HG03342 (cell line): ENCODE results near the gene GRAMD4.

Source experiments
- ATAC-seq: cut with Tn5 transposase; IDR thresholded peaks from one replicate; pipeline ENCODE4 v1.9.1; 2021; ENCODE audit warnings: mild to moderate bottlenecking, moderate library complexity; ENCODE audit not compliant: unreplicated experiment

GRAMD4 gene

DNA sequence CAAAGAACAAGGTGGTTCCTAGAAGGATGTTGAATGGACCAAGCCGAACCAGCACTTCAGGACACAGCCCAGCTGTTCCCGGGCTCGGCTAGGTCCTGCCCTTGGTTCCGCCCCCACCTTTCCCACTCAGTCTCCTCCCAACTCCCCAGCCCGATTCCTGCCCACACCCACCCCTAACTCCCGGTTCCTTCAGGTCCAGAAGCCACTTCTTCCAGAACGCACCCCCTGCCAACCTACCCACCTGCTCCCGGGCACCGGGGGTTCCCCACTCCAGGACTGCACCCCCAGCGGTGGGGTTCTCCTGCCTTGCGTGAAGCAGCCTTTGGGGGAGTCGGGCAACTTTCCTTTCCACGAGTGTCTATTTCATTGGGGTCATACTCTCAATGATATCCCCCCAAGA, 87.1 kb downstream of the GRAMD4 start:
- ATAC-seq: no peak

DNA sequence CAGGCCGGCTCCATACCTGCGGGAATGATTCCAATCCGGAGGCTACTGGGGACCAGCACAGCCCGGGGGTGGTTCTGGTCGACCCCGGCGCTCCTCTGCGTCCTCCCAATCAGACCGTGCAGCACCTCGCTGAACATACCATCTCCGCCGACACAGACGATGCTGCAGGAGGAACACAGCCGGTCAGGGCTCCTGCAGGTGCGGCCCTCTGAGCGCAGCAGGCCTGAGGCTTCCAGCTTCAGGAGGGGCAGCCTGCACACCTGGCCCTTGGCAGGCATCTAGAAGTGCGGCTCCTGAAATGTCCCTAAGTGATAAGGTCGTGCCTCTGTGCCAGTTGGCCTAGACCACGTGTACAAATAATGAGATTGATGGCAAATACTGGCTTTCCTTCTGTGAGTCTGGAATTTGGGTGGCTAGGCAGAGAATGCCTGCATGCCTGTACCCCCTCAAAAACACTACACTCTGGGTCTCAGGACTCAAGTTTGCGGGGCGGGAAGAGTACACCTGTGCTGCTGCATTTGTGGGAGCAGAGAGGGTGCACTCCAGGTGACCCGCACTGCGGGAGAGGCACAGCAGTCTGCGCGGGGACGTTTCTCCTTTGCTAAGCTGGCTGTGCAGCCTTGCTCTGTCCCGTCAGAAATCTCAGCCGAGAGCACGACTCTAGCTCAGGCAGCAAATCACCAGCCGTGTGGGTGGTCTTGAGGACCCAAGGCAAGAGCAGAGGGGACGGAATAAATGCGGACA, 87.8 kb downstream of the GRAMD4 start:
- no peak for ATAC-seq

DNA sequence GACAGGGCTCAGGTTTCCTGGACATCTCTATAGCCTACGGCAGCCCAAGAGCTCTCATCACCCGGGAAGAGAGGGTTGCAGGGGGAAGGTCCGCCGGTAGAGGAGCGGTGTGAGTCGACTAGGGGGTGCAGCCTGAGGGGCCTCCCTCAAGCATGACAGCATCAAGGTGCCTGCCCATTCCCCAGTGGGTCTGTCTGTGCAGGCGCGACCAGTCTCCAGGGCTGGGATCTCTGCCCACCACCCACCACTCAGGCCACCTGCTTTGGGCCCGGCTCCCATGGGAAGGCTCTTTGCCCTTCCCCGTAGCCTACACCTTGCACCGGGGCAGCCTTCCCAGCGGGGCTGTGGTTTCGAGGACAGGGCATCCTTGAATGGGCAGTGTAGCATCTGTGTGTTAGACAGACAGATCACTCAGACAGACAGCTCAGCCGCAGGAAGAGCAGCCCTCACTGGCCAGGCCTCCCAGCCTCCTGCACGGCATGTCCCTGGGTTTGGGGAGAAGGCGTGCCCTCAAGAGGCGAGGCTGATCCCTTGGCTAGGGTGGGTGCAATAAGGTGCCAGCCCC, 88.7 kb downstream of the GRAMD4 start:
- ATAC-seq: no peak

DNA sequence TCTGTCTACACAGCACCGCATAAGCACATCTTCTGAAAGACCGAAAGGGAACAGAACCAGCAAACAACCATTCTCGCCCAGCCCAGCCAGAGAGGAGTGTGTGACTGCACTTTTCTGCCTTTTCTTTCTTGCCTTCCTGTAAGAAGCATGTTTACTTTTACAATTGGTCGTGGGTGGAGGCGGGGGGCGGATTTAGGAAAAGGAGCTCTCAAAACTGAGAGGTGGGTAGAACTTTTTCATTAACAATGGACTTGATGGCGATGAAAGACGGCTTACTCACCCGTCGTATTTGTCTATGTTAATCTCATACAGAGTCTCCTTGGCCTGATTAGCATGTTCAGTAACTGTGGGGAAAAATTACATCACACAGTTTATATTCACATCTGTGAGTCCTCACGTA, 90.6 kb downstream of the GRAMD4 start:
- no peak for ATAC-seq

DNA sequence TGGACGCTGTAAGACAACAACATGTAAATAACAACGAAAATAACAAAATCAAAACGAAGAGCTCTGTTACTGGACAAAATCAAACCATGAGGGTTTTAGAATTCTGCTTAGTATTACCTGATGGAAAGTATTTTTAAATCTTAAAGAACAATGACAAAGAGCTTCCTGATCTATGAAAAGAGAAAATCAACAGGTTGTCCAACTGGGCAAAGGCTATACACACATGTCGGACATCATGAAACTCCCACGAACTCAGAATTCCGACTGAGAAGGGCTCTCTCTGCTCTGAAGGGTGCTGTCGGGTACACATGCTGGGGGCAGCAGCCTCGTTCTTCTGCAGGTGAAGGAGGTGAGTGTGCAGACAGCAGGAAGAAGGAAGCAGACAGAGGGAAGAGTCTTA, 92.1 kb downstream of the GRAMD4 start:
- no peak for ATAC-seq

DNA sequence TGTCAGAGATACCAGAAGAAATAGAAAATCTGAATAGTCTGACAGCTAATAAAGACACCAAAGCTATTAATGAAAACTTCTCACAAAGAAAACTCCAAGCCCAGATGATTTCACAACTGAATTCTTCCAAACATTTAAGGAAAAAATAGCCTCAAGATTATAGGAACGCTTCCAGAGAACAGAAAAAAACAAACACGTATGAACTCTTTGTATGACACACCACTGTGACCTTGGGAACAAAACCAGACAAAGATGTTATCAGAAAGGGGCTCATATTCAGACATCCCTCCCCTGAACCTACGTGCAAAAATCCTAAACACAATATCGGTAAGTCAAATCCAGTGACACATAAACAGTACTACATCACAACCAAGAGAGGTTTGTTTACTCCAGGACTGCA, 94.4 kb downstream of the GRAMD4 start:
- no peak for ATAC-seq

DNA sequence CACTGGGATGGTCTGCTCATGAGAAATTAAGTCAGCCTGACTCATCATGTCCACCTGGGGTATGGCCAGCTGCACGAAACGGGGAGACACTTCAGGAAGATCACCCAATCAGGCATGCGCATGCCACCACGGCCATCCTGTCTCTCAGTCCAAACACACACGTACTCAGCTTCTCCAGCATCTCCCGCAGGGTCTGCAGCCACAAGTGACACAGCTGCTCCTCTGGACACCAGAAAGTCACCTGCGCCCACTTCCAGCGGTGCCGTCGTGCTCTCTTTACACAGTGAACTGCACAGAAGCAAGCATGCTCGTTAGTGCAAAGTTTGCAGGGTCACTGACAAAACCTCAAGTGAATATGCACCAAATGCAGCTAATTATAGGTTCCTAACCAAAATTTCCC, 99.7 kb downstream of the GRAMD4 start:
- no peak for ATAC-seq

DNA sequence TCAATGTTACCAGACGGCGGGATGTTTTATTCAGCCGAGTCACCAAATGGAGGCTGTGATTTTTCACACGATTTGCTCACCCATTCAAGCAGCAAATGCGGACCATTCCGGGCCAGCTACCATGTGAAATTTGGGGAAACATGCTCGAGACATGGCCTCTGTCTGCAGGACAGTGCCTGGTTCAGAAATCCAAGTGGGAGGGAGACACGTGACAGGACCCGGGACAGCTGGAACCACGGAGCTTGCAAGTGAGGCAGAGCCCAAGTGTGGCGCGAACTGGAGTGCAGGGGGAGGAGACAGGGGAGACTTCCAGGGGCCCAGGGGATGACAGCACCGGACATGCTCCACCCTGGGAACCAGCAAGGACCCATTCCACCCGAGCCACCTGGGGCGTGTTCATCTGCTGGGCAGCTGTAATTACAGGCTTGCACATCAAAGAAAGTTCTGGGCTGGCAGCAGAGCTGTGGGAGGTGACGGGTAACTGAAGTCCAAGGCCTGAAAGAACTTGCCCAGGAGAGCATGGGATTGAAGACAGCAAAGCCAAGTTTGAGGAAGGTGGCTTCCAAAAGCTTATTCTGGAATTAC, 101.4 kb downstream of the GRAMD4 start:
- ATAC-seq: no peak

DNA sequence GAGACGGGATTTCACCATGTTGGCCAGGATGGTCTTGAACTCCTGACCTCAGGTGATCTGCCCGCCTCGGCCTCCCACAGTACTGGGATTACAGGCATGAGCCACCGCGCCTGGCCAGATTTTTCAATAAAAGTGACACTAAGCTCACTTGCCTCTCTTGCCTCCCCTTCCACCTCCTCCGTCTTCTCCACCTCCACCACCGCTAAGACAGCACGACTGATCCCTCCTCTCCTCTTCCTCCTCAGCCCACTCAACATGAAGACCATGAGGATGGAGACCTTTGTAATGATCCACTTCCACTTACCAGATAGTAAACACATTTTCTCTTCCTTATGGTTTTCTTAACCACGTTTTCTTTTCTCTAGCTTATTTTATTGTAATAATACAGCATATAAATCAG, 103.7 kb downstream of the GRAMD4 start:
- no peak for ATAC-seq

DNA sequence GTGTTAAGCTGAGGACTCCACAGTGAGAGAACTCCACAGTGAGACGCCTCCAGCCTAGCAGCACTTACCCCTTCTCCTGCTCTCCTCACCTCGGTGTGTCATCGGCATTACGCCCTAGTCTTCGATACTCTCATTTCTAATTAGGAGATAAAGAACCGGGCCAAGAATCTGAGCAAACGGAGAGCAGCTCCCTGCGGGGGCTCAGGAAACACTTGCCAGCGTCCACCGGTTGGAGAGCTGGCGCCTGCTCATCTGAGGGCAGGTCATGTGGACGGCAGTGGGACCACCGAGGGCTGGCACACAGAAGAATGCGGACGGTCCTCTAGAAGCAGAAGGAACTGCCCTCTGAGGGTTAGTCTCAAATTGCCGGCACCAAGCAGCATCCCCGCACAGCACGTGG, 104.9 kb downstream of the GRAMD4 start:
- ATAC-seq: no peak

DNA sequence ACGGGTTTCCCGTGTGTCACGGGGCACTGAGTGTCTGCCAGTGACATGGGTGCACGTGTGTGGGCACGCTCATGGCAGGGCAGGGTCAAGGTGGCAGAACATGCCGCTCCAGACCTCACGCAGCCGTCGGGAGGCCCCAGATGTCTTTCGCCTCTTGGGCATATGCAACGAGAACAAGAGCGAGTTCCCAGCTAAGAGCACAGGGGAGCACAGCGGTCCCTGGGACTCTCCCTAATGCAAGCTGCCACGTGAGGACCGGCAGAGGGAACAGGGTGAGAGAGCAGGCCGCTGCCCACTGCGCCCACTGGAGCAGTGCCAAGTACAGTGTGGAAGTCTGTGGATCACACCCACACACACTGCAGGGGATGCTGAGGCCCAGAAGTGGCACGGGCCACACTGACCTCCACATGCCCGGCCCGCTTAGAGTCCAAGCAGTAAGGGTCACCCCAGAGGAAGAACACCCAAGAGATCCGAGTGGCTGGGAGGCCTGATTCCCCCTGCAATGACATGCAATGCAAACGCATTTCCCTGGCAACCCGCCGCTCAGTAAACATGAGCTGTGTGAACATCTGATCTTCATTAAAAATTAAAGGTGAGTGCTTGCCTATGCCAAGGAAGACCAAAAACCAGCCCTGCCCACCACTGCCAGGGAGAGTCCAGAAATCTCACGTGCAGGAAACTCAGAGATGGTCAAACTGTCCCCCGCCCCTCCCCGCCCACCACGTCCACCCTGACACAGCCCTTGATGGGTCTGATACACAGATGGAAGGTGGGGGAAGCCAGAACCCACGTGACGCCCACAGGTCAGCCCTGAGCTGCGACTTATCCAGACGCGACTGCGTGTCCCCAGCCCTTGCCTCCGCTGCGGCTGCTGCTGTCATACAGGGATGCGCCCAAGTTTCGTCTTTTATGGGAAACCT, 106.1 kb downstream of the GRAMD4 start:
- no peak for ATAC-seq

DNA sequence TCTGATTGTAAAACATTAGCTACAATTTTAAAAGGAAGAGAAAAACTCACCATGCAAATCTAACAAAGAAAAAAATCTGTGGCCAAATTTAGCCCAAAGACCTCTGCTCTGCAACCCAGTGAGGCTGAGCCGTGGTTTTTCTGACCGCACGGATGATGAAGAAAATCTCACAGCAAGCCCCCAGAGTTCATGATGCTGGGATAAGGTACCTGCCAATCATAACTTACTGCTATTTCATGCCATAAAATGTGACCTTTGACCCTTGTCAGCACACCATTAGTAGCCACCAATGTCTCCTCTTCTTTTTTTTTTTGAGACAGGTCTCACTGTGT, 106.8 kb downstream of the GRAMD4 start:
- no peak for ATAC-seq

DNA sequence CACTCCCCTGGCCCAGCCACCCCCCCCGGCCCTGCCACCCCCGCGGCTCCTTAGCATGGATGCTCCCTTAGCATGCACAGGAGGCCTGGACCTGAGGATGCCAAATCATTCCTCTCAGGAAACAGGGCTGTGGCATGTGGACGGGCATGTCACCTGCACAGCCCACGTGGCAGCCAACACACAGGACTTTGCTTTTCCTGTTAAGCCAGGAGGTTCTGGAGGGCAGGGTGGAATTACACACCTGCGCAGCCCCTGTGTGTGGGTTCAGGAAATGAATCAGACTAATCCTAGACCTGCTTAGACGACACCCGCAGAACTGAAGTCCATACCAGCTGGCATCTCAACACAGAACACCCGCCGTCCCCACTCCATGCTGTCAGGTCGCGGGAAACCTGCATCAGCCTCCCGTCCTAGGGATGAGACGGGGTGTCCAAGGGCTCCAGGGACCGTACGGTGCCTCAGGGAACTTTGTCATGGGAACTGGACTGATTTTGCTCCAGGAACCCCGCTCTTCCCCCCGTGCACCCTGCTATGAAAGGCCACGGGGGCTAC, 107.7 kb downstream of the GRAMD4 start:
- no peak for ATAC-seq

DNA sequence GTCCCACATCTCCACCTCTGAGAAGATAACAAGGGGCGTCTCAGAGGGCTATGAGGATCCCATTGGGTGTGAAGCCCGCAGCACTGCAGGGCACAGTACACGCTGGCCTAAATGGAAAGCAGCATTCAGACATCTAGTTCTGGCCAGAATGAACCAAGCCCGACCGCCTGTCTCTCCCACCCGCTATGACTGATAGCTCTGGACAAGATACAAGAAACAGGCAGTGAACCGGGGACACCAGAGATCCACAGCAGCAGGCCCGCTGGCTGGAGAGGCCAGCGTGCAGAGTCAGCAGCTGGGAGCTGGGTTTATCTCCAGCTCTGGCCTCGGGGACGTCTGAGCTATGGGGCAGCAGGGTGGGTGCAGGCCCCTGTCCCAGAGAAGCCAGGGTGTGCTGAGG, 108.3 kb downstream of the GRAMD4 start:
- ATAC-seq: no peak
